ENCODE data around the gene PRKG1. TPM values are rescaled to one million over a fixed set of nuclear protein-coding genes. Genes with fewer than 3 reads are reported as not detected.

PRKG1 gene
- total and polyA plus RNA-seq, 8 donors = 1.2 to 9.6 (median 2.9) TPM

GRCh38 chr10:51419196-51420093, 345.2 kb downstream of the PRKG1 start:
- no peaks in the 10 kb centered on the region for H3K36me3 ChIP-seq
- H3K4me3 ChIP-seq = no peak overlapping the region
- no peak for TF ChIP-seq CTCF (IDR thresholded peaks at IDR 0.05)
- FAIRE-seq (no peak), DNase-seq (no peak), ATAC-seq (no peak)
- no peak overlapping the region for H3K27ac ChIP-seq
- H3K27me3 ChIP-seq = no peaks in the 10 kb centered on the region
- intact Hi-C loops (cut with DNase I) = loop anchor here in 1 of 3 donors (10.0 kb wide), 1 partner anchor 415 kb away; no protein-coding TSS in a partner anchor
- WGBS, 2 donors = 49 to 56% methylated on average over 3 of the region's 3 CpGs
- H3K4me1 ChIP-seq = no peaks in the 10 kb centered on the region
- no peaks in the 10 kb centered on the region for H3K9me3 ChIP-seq

- ATAC-seq (peak in 2 of 4 donors; percentile 22 to 30), FAIRE-seq (no peak), DNase-seq (no peak)
- H3K9me3 ChIP-seq = no peaks in the 10 kb centered on the region
- 65 to 82% methylated on average over 1 of the region's 1 CpG for WGBS, 2 donors
- TF ChIP-seq CTCF (IDR thresholded peaks at IDR 0.05) = no peak
- no peaks in the 10 kb centered on the region for H3K27me3 ChIP-seq
- H3K4me3 ChIP-seq = no peak overlapping the region
- intact Hi-C loops (cut with DNase I) = loop anchor here in 1 of 3 donors (10.0 kb wide), 1 partner anchor 417 kb away; no protein-coding TSS in a partner anchor
- no peaks in the 10 kb centered on the region for H3K36me3 ChIP-seq
- H3K4me1 ChIP-seq = no peaks in the 10 kb centered on the region
- H3K27ac ChIP-seq = no peak overlapping the region
Observed at GRCh38 chr10:51421853-51422252, 347.6 kb downstream of the PRKG1 start.

GRCh38 chr10:51422311-51423120, 348.2 kb downstream of the PRKG1 start:
- no peaks in the 10 kb centered on the region for H3K9me3 ChIP-seq
- TF ChIP-seq CTCF (IDR thresholded peaks at IDR 0.05) = peak in 3 of 4 donors; percentile 39 to 68 (median 55)
- H3K36me3 ChIP-seq = no peaks in the 10 kb centered on the region
- no peaks in the 10 kb centered on the region for H3K27me3 ChIP-seq
- no peaks in the 10 kb centered on the region for H3K4me1 ChIP-seq
- H3K4me3 ChIP-seq = no peak overlapping the region
- WGBS, 2 donors = 40 to 46% methylated on average over 6 of the region's 6 CpGs
- H3K27ac ChIP-seq = no peak overlapping the region
- DNase-seq (peak in 5 of 6 donors; percentile 30 to 65 (median 48)), ATAC-seq (peak; percentile 88 to 99 (median 94)), FAIRE-seq (peak; percentile 83)
- intact Hi-C loops (cut with DNase I) = loop anchor here in 1 of 3 donors (10.0 kb wide), 1 partner anchor 418 kb away; no protein-coding TSS in a partner anchor

GRCh38 chr10:51423121-51423452, 348.8 kb downstream of the PRKG1 start:
- TF ChIP-seq CTCF (IDR thresholded peaks at IDR 0.05) = no peak
- Histone ChIP-seq H3K4me1 (no peaks in the 10 kb centered on the region), H3K27ac (no peak overlapping the region), H3K27me3 (no peaks in the 10 kb centered on the region), H3K4me3 (no peak overlapping the region), H3K9me3 (no peaks in the 10 kb centered on the region), H3K36me3 (no peaks in the 10 kb centered on the region)
- DNase-seq (no peak), ATAC-seq (no peak), FAIRE-seq (no peak)
- 50 to 53% methylated on average over 4 of the region's 4 CpGs for whole genome bisulfite sequencing, 2 donors
- intact Hi-C loops (cut with DNase I) = loop anchor here in 1 of 3 donors (10.0 kb wide), 1 partner anchor 418 kb away; no protein-coding TSS in a partner anchor
